GM12878 (cell line): ENCODE results near the gene SCG3. TPM values are rescaled to one million over a fixed set of nuclear protein-coding genes. Genes with fewer than 3 reads are reported as not detected.

Source experiments
- ATAC-seq: fragments of 200-7000 bp; cut with Tn5 transposase; 3 replicates; pipeline ENCODE4 v1.9.1; 2020; ENCODE audit warnings: mild to moderate bottlenecking, moderate library complexity
- BruUV-seq: library from RNA; stranded (reverse); fragments of 400-500 nt; replicated peaks from 2 replicates; lab custom pipeline; 2021; lab: Mats Ljungman, UMichigan
- CTCF ChIA-PET: fragments of 300-600 bp; sonication (Branson Sonifier 250); formaldehyde crosslinking; extraction: SDS; loops from one replicate; lab custom pipeline; 2021; ENCODE audit warnings: inconsistent platforms; lab: Yijun Ruan, JAX
- POLR2A ChIA-PET: fragments of 350-600 bp; formaldehyde crosslinking; extraction: SDS; loops from one replicate; lab custom pipeline; 2021; ENCODE audit warnings: inconsistent platforms; lab: Charles Lee
- RAD21 ChIA-PET: fragments of 300-600 bp; sonication (Branson Sonifier 250); formaldehyde crosslinking; loops from one replicate; lab custom pipeline; 2023; ENCODE audit warnings: antibody characterized with exemption; ENCODE audit not compliant: unreplicated experiment; lab: Charles Lee
- SMC1A ChIA-PET: fragments of 300-600 bp; sonication (Branson Sonifier 250); formaldehyde crosslinking; loops from one replicate; lab custom pipeline; 2023; ENCODE audit not compliant: unreplicated experiment, uncharacterized antibody; lab: Charles Lee
- DNase-seq: peaks from one replicate; pipeline ENCODE4 v3.0.0-alpha.2; 2011; ENCODE audit warnings: low read depth, low spot score
- FAIRE-seq: peaks from 3 replicates; lab custom pipeline; 2011; peaks lifted over from hg19 to GRCh38; lab: Jason Lieb, UNC
- H2AFZ ChIP-seq: 2 replicates; pipeline ENCODE4 v1.6.0; 2011; ENCODE audit warnings: low read depth, low read length, control low read depth; ENCODE audit not compliant: control insufficient read depth
- H3K27ac ChIP-seq: 2 replicates; pipeline ENCODE4 v1.5.1; 2011; ENCODE audit warnings: control low read depth; ENCODE audit not compliant: control insufficient read depth, insufficient read depth
- H3K27me3 ChIP-seq, 2 experiments: replicated peaks in 1 of 2; 2 replicates each; pipeline versions ENCODE4 v1.6.0 to v1.6.1; 2011; ENCODE audit warnings: low read length in 1 of 2; ENCODE audit not compliant: control insufficient read depth in 2 of 2, insufficient read depth in 2 of 2
- H3K36me3 ChIP-seq, 2 experiments: 2 replicates each; pipeline ENCODE4 v1.5.1; 2011; ENCODE audit warnings: low read length in 1 of 2; ENCODE audit not compliant: control insufficient read depth in 2 of 2, insufficient read depth in 2 of 2
- H3K4me1 ChIP-seq: 2 replicates; pipeline ENCODE4 v1.6.1; 2011; ENCODE audit warnings: mild to moderate bottlenecking, low read length, moderate library complexity, mixed read lengths; ENCODE audit not compliant: control insufficient read depth, insufficient read depth
- H3K4me2 ChIP-seq: 2 replicates; pipeline ENCODE4 v1.6.0; 2011; ENCODE audit warnings: control low read depth; ENCODE audit not compliant: control insufficient read depth, insufficient read depth
- H3K4me3 ChIP-seq: fragments of 200-600 bp; sonication (generic); 2 replicates; pipeline ENCODE4 v1.5.1; 2016
- H3K79me2 ChIP-seq: 2 replicates; pipeline ENCODE4 v1.6.0; 2011; ENCODE audit warnings: low read length; ENCODE audit not compliant: control insufficient read depth, insufficient read depth
- H3K9ac ChIP-seq: 2 replicates; pipeline ENCODE4 v1.8.0; 2011; ENCODE audit warnings: low read length, control low read depth, mixed read lengths; ENCODE audit not compliant: control insufficient read depth, insufficient read depth
- H3K9me3 ChIP-seq: replicated peaks from 3 replicates; pipeline ENCODE4 v1.5.1; 2011; ENCODE audit warnings: mild to moderate bottlenecking, low read length; ENCODE audit not compliant: control insufficient read depth, insufficient read depth
- H4K20me1 ChIP-seq: 2 replicates; pipeline ENCODE4 v1.6.0; 2011; ENCODE audit not compliant: control insufficient read depth, insufficient read depth
- ASH2L ChIP-seq: fragments of 300-600, 200-600 bp; sonication (generic); IDR thresholded peaks from 2 replicates; pipeline ENCODE4 v1.6.1; 2017; ENCODE audit warnings: low read depth, mild to moderate bottlenecking, borderline replicate concordance
- BACH1 ChIP-seq: fragments of 450-650 bp; IDR thresholded peaks from 2 replicates; pipeline ENCODE4 v1.6.1; 2017; ENCODE audit warnings: mild to moderate bottlenecking, borderline replicate concordance
- KAT2A ChIP-seq: conservative IDR thresholded peaks from 2 replicates; pipeline ENCODE4 v1.6.1; 2011; ENCODE audit warnings: low read depth, low read length; ENCODE audit not compliant: control insufficient read depth
- PAX5 ChIP-seq: IDR thresholded peaks from 2 replicates; pipeline ENCODE4 v1.6.1; 2011; ENCODE audit warnings: low read depth, low read length, borderline replicate concordance
- POLR2AphosphoS2 ChIP-seq: IDR thresholded peaks from 2 replicates; pipeline ENCODE4 v1.6.1; 2011; ENCODE audit warnings: low read depth, mild to moderate bottlenecking, low read length, improper control_type of control experiment, moderate library complexity
- POU2F2 ChIP-seq: IDR thresholded peaks from 3 replicates; pipeline ENCODE4 v1.6.1; 2011; ENCODE audit warnings: low read depth, mild to moderate bottlenecking, low read length, borderline replicate concordance
- PRDM15 ChIP-seq: fragments of 450-650 bp; formaldehyde crosslinking; IDR thresholded peaks from 2 replicates; pipeline ENCODE4 v1.4.0; 2020; ENCODE audit warnings: mild to moderate bottlenecking, moderate library complexity
- RBBP5 ChIP-seq: fragments of 200-600 bp; sonication (generic); conservative IDR thresholded peaks from 2 replicates; pipeline ENCODE4 v1.6.1; 2016
- SREBF1 ChIP-seq: IDR thresholded peaks from 2 replicates; pipeline ENCODE4 v1.6.1; 2012; ENCODE audit warnings: mild to moderate bottlenecking, low read length
- WGBS: methylation state at CpG from one replicate; pipeline ENCODE4 v1.1.6; 2016; ENCODE audit warnings: low lambda C conversion rate; ENCODE audit not compliant: insufficient replicate concordance, insufficient coverage; ENCODE audit errors: missing lambda C conversion rate; 5-methylcytosine and 5-hydroxymethylcytosine counted together
- in situ Hi-C: fragments of 300-500 bp; cut with MboI; formaldehyde crosslinking; loops from 9 replicates; pipeline ENCODE4 v1.14.3; 2018; ENCODE audit warnings: mixed read lengths
- intact Hi-C: fragments of 100-400 bp; cut with micrococcal nuclease; formaldehyde crosslinking; loops from one replicate; pipeline ENCODE4 v1.14.2; 2022; ENCODE audit not compliant: unreplicated experiment
- polyA plus RNA-seq, 11 experiments: library from polyadenylated mRNA; depleted of rRNA in 4 of 11; unstranded in 6 of 11; stranded (reverse) in 5 of 11; fragments of >200 nt; fragmentation: Nextera tagmentation in 4 of 11; fragmentation: Illumina TruSeq in 1 of 11; extraction: Ambion mirVana in 4 of 11; extraction: Trizol in 1 of 11; gene quantifications; 1 replicate in 1 of 11; 2 replicates in 10 of 11; pipeline versions ENCODE4 v1.2.1 to v1.2.3, GENCODE V29; 2011 to 2016; ENCODE audit warnings: inconsistent platforms in 2 of 11, missing spikeins in 2 of 11, low read depth in 1 of 11
- total RNA-seq, 4 experiments: library from RNA; depleted of rRNA in 3 of 4; stranded (reverse); fragments of >200 nt in 3 of 4; fragmentation: Illumina TruSeq in 1 of 4; extraction: Trizol in 1 of 4; gene quantifications; 2 replicates each; pipeline versions ENCODE4 v1.2.1 to v1.2.3, GENCODE V29; 2013 to 2021

The SCG3 gene
- total and polyA plus RNA-seq, 10 of the 15 experiments (the other 5 are each of a cell fraction or from before 2014, with no cell fraction given), result 0.03 to 0.15 (median 0.04) TPM; not detected in 7

DNA sequence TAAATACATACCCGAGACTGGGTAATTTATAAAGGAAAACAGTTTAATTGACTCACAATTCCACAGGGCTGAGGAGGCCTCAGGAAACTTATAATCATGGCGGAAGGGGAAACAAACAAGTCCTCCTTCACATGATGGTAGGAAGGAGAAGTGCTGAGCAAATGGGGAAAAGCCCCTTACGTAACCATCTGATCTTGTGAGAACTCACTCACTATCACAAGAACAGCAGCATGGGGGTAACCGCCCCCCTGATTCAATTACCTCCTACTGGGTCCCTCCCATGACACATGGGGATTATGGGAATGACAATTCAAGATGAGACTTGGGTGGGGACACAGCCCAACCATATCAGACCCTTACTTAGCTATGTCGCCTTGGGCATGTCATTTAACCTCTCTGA lies 27.7 kb downstream of the SCG3 start:
- RAD21 ChIA-PET, result no interaction called here
- H3K9ac ChIP-seq, result no peak overlapping the region
- no peaks in the 10 kb centered on the region for H3K79me2 ChIP-seq
- no peak for FAIRE-seq
- no peak overlapping the region for H3K4me2 ChIP-seq
- SMC1A ChIA-PET, result no interaction called here
- in situ Hi-C loops, result no loop called here
- no peaks in the 10 kb centered on the region for H3K9me3 ChIP-seq
- H2AFZ ChIP-seq, result no peak overlapping the region
- ATAC-seq, result no peak
- POLR2A ChIA-PET, result no interaction called here
- H3K36me3 ChIP-seq, result no peaks in the 10 kb centered on the region
- CTCF ChIA-PET, result interaction anchor here (1.0 kb wide), 1 partner anchor 59 kb away, joined by 3 read pairs; no protein-coding TSS in a partner anchor
- H3K27me3 ChIP-seq, result no peaks in the 10 kb centered on the region
- H3K4me1 ChIP-seq, result no peaks in the 10 kb centered on the region
- no peak for DNase-seq
- WGBS, result 96% methylated on average over 5 of the region's 5 CpGs
- H4K20me1 ChIP-seq, result no peaks in the 10 kb centered on the region
- intact Hi-C loops, result no loop called here
- H3K27ac ChIP-seq, result no peak overlapping the region
- TF ChIP-seq RBBP5 (no peak), ASH2L (no peak), PRDM15 (CRISPR knock-in tag) (no peak), KAT2A (no peak), PAX5 (no peak), SREBF1 (no peak), POLR2AphosphoS2 (no peak), POU2F2 (no peak), BACH1 (no peak)
- no TSS peak for BruUV-seq
- no peak overlapping the region for H3K4me3 ChIP-seq
